ENCODE data around the gene KCNT2. TPM values are rescaled to one million over a fixed set of nuclear protein-coding genes. Genes with fewer than 3 reads are reported as not detected.

KCNT2 gene
- total RNA-seq, 1 donor from 2014 or later: under 0.01 TPM

- DNase-seq (ENCODE audit: low read depth in 2 of 2): no peak
These were observed 400.5 kb downstream of the KCNT2 start for GRCh38 chr1:196207612-196208217.

- no peak for DNase-seq (ENCODE audit: low read depth in 2 of 2)
These were observed 402.4 kb downstream of the KCNT2 start for GRCh38 chr1:196205882-196206281.

GRCh38 chr1:196196486-196196885, 411.8 kb downstream of the KCNT2 start:
- no peak for DNase-seq (ENCODE audit: low read depth in 2 of 2)

- DNase-seq (ENCODE audit: low read depth in 2 of 2): no peak
These were observed 414.2 kb downstream of the KCNT2 start for GRCh38 chr1:196193896-196194559.

- DNase-seq (ENCODE audit: low read depth in 2 of 2): no peak
These were observed 424.3 kb downstream of the KCNT2 start for GRCh38 chr1:196183941-196184340.

- peak; percentile 68 to 84 for DNase-seq (ENCODE audit: low read depth in 2 of 2)
These were observed 426.7 kb downstream of the KCNT2 start for GRCh38 chr1:196181594-196181878.

- DNase-seq (ENCODE audit: low read depth in 2 of 2): peak; percentile 26 to 87
These were observed 427.2 kb downstream of the KCNT2 start for GRCh38 chr1:196180847-196181593.

GRCh38 chr1:196178083-196178635, 430.1 kb downstream of the KCNT2 start:
- no peak for DNase-seq (ENCODE audit: low read depth in 2 of 2)

Other genes with a start within 250 kb of the KCNT2 start
- gene CFH, start 43.6 kb upstream of the KCNT2 start, total RNA-seq: 6.5 and 92.4 TPM in 2 replicates
- under 0.01 TPM in 1 of 2 replicates, not detected in the other for gene CFHR3, start 166.4 kb upstream of the KCNT2 start, total RNA-seq
- gene CFHR1, start 211.3 kb upstream of the KCNT2 start, total RNA-seq: not detected in 2 replicates

All from dermis microvascular lymphatic vessel endothelial cell (primary cell).